H9 (cell line): Measurements from ENCODE around the gene MTFMT. TPM values are rescaled to one million over a fixed set of nuclear protein-coding genes. Genes with fewer than 3 reads are reported as not detected.
"Not testable (repeated sequence)": the region's sequence is repeated elsewhere in the genome, so short reads cannot be mapped to it uniquely, and the experiment has no call there.

ENCODE experiments used
- DNase-seq: peaks from one replicate; pipeline ENCODE4 v3.0.0-alpha.2; 2017
- H2AFZ ChIP-seq: one replicate; pipeline ENCODE4 v1.6.1; 2013; ENCODE audit warnings: mild to moderate bottlenecking, low read length, control low read depth, moderate library complexity
- H2AK5ac ChIP-seq: 2 replicates; pipeline ENCODE4 v1.6.1; 2013; ENCODE audit warnings: low read length, control low read depth, mixed read lengths; ENCODE audit not compliant: insufficient read length
- H2BK120ac ChIP-seq: one replicate; pipeline ENCODE4 v1.6.1; 2013; ENCODE audit warnings: low read depth, mild to moderate bottlenecking, low read length, control low read depth, inconsistent platforms; ENCODE audit not compliant: poor library complexity, severe bottlenecking
- H2BK12ac ChIP-seq: 2 replicates; pipeline ENCODE4 v1.6.1; 2013; ENCODE audit warnings: low read length, control low read depth, mixed read lengths, low read depth; ENCODE audit not compliant: insufficient read length
- H2BK15ac ChIP-seq: 2 replicates; pipeline ENCODE4 v1.6.1; 2013; ENCODE audit warnings: low read depth, low read length, control low read depth
- H2BK20ac ChIP-seq: one replicate; pipeline ENCODE4 v1.6.1; 2013; ENCODE audit warnings: low read depth, mild to moderate bottlenecking, low read length, control low read depth, inconsistent platforms; ENCODE audit not compliant: poor library complexity, severe bottlenecking
- H2BK5ac ChIP-seq: 2 replicates; pipeline ENCODE4 v1.6.1; 2013; ENCODE audit warnings: low read length, control low read depth, mixed read lengths; ENCODE audit not compliant: insufficient read length
- H3K14ac ChIP-seq: 2 replicates; pipeline ENCODE4 v1.6.1; 2013; ENCODE audit warnings: low read length, control low read depth; ENCODE audit not compliant: insufficient read depth
- H3K18ac ChIP-seq: 2 replicates; pipeline ENCODE4 v1.6.1; 2013; ENCODE audit warnings: low read depth, mild to moderate bottlenecking, mixed read lengths, low read length, control low read depth; ENCODE audit not compliant: insufficient read length
- H3K23ac ChIP-seq: 2 replicates; pipeline ENCODE4 v1.6.1; 2013; ENCODE audit warnings: low read length, control low read depth, mixed read lengths, low read depth; ENCODE audit not compliant: insufficient read length
- H3K23me2 ChIP-seq: 2 replicates; pipeline ENCODE4 v1.6.1; 2013; ENCODE audit warnings: low read depth, mild to moderate bottlenecking, mixed read lengths, low read length, control low read depth; ENCODE audit not compliant: insufficient read length, poor library complexity, severe bottlenecking
- H3K27ac ChIP-seq: 2 replicates; pipeline ENCODE4 v1.5.1; 2013; ENCODE audit warnings: low read length, control low read depth, mixed read lengths, low read depth; ENCODE audit not compliant: insufficient read length
- H3K27me3 ChIP-seq: 2 replicates; pipeline ENCODE4 v1.6.1; 2013; ENCODE audit warnings: low read length, control low read depth, inconsistent platforms; ENCODE audit not compliant: insufficient read depth
- H3K4ac ChIP-seq: 2 replicates; pipeline ENCODE4 v1.6.1; 2013; ENCODE audit warnings: low read depth, mild to moderate bottlenecking, control low read depth, inconsistent platforms, low read length, moderate library complexity
- H3K4me1 ChIP-seq: 2 replicates; pipeline ENCODE4 v1.6.1; 2013; ENCODE audit warnings: low read length, control low read depth, inconsistent platforms; ENCODE audit not compliant: insufficient read depth
- H3K4me2 ChIP-seq: 2 replicates; pipeline ENCODE4 v1.6.1; 2013; ENCODE audit warnings: low read length, control low read depth, mixed read lengths; ENCODE audit not compliant: insufficient read length, insufficient read depth
- H3K56ac ChIP-seq: 2 replicates; pipeline ENCODE4 v1.6.1; 2013; ENCODE audit warnings: low read depth, mild to moderate bottlenecking, mixed read lengths, low read length, control low read depth; ENCODE audit not compliant: insufficient read length
- H3K79me1 ChIP-seq: 2 replicates; pipeline ENCODE4 v1.6.1; 2013; ENCODE audit warnings: low read depth, mild to moderate bottlenecking, moderate library complexity, low read length, control low read depth, inconsistent platforms; ENCODE audit not compliant: insufficient read depth, poor library complexity, severe bottlenecking
- H3K79me2 ChIP-seq: 2 replicates; pipeline ENCODE4 v1.6.1; 2013; ENCODE audit warnings: low read length, control low read depth, inconsistent platforms; ENCODE audit not compliant: insufficient read depth
- H3K9ac ChIP-seq: 2 replicates; pipeline ENCODE4 v1.6.1; 2013; ENCODE audit warnings: low read length, control low read depth, mixed read lengths; ENCODE audit not compliant: insufficient read length; ENCODE audit errors: extremely low read depth
- H3K9me3 ChIP-seq: one replicate; pipeline ENCODE4 v1.6.1; 2013; ENCODE audit warnings: low read depth, low read length, inconsistent platforms; ENCODE audit not compliant: control insufficient read depth
- H3T11ph ChIP-seq: one replicate; pipeline ENCODE4 v1.6.1; 2013; ENCODE audit warnings: mild to moderate bottlenecking, low read length, control low read depth, inconsistent platforms
- H4K20me1 ChIP-seq: one replicate; pipeline ENCODE4 v1.6.1; 2013; ENCODE audit not compliant: control insufficient read depth, insufficient read length, insufficient read depth
- H4K5ac ChIP-seq: 2 replicates; pipeline ENCODE4 v1.6.1; 2013; ENCODE audit warnings: low read depth, mild to moderate bottlenecking, mixed read lengths, low read length, control low read depth; ENCODE audit not compliant: insufficient read length
- H4K8ac ChIP-seq: replicated peaks from 2 replicates; pipeline ENCODE4 v1.6.1; 2013; ENCODE audit warnings: low read length, control low read depth, mixed read lengths, low read depth; ENCODE audit not compliant: insufficient read length
- H4K91ac ChIP-seq: 2 replicates; pipeline ENCODE4 v1.6.1; 2013; ENCODE audit warnings: low read depth, mild to moderate bottlenecking, moderate library complexity, mixed read lengths, low read length, control low read depth; ENCODE audit not compliant: insufficient read length
- H3K27ac Mint-ChIP-seq, 3 experiments: 2 replicates in 2 of 3; 3 replicates in 1 of 3; pipeline ENCODE4 v1.8.0; 2020 to 2021; ENCODE audit warnings: mixed read lengths in 3 of 3, mild to moderate bottlenecking in 1 of 3, moderate library complexity in 1 of 3
- H3K27me3 Mint-ChIP-seq: 2 replicates; pipeline ENCODE4 v1.8.0; 2021; ENCODE audit warnings: low read depth, mild to moderate bottlenecking, moderate library complexity, mixed read lengths
- H3K36me3 Mint-ChIP-seq, 3 experiments: 2 replicates in 2 of 3; 3 replicates in 1 of 3; pipeline ENCODE4 v1.8.0; 2020 to 2021; ENCODE audit warnings: low read depth in 3 of 3, mixed read lengths in 3 of 3; ENCODE audit not compliant: insufficient read depth in 1 of 3
- H3K4me1 Mint-ChIP-seq, 2 experiments: 2 replicates each; pipeline ENCODE4 v1.8.0; 2020; ENCODE audit warnings: mixed read lengths in 2 of 2
- H3K4me3 Mint-ChIP-seq, 2 experiments: 2 replicates in 1 of 2; 3 replicates in 1 of 2; pipeline ENCODE4 v1.8.0; 2020 to 2021; ENCODE audit warnings: mild to moderate bottlenecking in 2 of 2, mixed read lengths in 2 of 2, moderate library complexity in 1 of 2
- H3K9me3 Mint-ChIP-seq, 2 experiments: 2 replicates in 1 of 2; 3 replicates in 1 of 2; pipeline ENCODE4 v1.8.0; 2020; ENCODE audit warnings: mild to moderate bottlenecking in 2 of 2, mixed read lengths in 2 of 2, moderate library complexity in 1 of 2
- WGBS: extraction: QIAGEN DNeasy Blood & Tissue Kit; methylation state at CpG from one replicate; pipeline ENCODE4 v1.1.7; 2013; ENCODE audit warnings: missing lambda C conversion rate, low lambda C conversion rate, mixed read lengths; ENCODE audit not compliant: insufficient read length; ENCODE audit errors: extremely low coverage; 5-methylcytosine and 5-hydroxymethylcytosine counted together
- total RNA-seq: library from RNA; stranded (reverse); gene quantifications from 2 replicates; pipeline ENCODE4 v1.2.1, GENCODE V29; 2021
- TF ChIP-seq, protein P1 (sequence below): fragments of 200-600 bp; sonication (generic); conservative IDR thresholded peaks from 3 replicates; pipeline ENCODE4 v1.8.0; 2021; ENCODE audit warnings: antibody characterized with exemption, mild to moderate bottlenecking

The MTFMT gene
- total RNA-seq, 1 experiment from 2014 or later = 16.0 TPM

DNA sequence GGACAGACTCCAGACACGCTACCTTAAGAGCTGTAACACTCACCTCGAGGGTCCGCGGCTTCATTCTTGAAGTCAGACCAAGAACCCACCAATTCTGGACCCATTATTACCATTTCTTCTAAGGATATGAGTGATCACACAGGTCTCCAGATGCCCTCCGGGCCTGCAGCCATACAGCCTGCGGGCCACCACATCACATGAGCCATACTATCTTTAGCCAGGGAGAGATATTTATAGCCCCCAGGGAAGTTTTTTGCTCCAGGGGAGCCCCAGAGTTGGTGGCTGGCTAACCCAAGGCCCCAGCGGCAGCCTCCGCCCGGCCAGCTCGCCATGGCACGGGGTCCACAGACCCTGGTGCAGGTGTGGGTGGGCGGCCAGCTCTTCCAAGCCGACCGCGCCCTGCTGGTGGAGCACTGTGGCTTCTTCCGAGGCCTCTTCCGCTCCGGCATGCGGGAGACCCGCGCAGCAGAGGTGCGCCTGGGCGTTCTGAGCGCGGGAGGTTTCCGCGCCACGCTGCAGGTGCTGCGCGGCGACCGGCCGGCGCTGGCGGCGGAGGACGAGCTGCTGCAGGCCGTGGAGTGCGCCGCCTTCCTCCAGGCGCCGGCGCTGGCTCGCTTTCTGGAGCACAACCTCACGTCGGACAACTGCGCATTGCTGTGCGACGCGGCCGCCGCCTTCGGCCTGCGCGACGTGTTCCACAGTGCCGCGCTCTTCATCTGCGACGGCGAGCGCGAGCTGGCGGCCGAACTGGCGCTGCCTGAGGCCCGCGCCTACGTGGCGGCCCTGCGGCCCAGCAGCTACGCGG, 47.2 kb upstream of the MTFMT start, which contains the start of gene KBTBD13:
KBTBD13 (plus strand) TSS at position 261 of the 805 bp plus-strand sequence; CDS start at position 331, 70 bp downstream.
- Histone ChIP-seq H3K56ac (no peak within 1 kb of the TSS), H3K9ac (no peak within 1 kb of the TSS), H2BK120ac (no peak within 1 kb of the TSS), H3K18ac (no peak within 1 kb of the TSS), H2BK15ac (no peak within 1 kb of the TSS), H2AK5ac (no peak within 1 kb of the TSS), H3K9me3 (no peaks in the 10 kb centered on the region), H2BK20ac (no peak within 1 kb of the TSS), H4K8ac (no peak within 1 kb of the TSS), H3K27ac (no peak within 1 kb of the TSS), H3K27me3 (no peaks in the 10 kb centered on the region), H2BK5ac (no peak within 1 kb of the TSS), H2AFZ (no peak within 1 kb of the TSS), H4K20me1 (no peaks in the 10 kb centered on the region), H3K79me1 (no peaks in the 10 kb centered on the region), H3K4me1 (no peaks in the 10 kb centered on the region; the same call in 1 of the 2 replicates), H4K5ac (no peak within 1 kb of the TSS), H3T11ph (no peak within 1 kb of the TSS), H3K4me2 (no peak within 1 kb of the TSS), H3K14ac (no peak within 1 kb of the TSS), H4K91ac (no peak within 1 kb of the TSS), H3K79me2 (no peaks in the 10 kb centered on the region), H3K23me2 (no peaks in the 10 kb centered on the region), H3K23ac (no peak within 1 kb of the TSS), H2BK12ac (no peak within 1 kb of the TSS), H3K4ac (no peak within 1 kb of the TSS)
- H3K9me3 Mint-ChIP-seq = peaks cover 3 to 10% of the 10 kb centered on the region in 2 experiments; a peak in 3 of 5 replicates
- peak within 1 kb of the TSS in 1 of 3 experiments; percentile 34; a peak in 1 of 7 replicates for H3K27ac Mint-ChIP-seq
- no peak for DNase-seq
- WGBS = no CpG with 5 or more reads among the region's 73 CpGs
- TF ChIP-seq, protein P1, sequence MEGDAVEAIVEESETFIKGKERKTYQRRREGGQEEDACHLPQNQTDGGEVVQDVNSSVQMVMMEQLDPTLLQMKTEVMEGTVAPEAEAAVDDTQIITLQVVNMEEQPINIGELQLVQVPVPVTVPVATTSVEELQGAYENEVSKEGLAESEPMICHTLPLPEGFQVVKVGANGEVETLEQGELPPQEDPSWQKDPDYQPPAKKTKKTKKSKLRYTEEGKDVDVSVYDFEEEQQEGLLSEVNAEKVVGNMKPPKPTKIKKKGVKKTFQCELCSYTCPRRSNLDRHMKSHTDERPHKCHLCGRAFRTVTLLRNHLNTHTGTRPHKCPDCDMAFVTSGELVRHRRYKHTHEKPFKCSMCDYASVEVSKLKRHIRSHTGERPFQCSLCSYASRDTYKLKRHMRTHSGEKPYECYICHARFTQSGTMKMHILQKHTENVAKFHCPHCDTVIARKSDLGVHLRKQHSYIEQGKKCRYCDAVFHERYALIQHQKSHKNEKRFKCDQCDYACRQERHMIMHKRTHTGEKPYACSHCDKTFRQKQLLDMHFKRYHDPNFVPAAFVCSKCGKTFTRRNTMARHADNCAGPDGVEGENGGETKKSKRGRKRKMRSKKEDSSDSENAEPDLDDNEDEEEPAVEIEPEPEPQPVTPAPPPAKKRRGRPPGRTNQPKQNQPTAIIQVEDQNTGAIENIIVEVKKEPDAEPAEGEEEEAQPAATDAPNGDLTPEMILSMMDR = no peak
- peaks cover 12 to 14% of the 10 kb centered on the region in 2 experiments for H3K4me1 Mint-ChIP-seq
- peaks cover 26% of the 10 kb centered on the region for H3K27me3 Mint-ChIP-seq
- no peak within 1 kb of the TSS; a peak in 1 of 5 replicates for H3K4me3 Mint-ChIP-seq
- H3K36me3 Mint-ChIP-seq = peaks cover 0 to 1% (median 0%) of the 10 kb centered on the region in 3 experiments; a peak in 3 of 7 replicates

DNA sequence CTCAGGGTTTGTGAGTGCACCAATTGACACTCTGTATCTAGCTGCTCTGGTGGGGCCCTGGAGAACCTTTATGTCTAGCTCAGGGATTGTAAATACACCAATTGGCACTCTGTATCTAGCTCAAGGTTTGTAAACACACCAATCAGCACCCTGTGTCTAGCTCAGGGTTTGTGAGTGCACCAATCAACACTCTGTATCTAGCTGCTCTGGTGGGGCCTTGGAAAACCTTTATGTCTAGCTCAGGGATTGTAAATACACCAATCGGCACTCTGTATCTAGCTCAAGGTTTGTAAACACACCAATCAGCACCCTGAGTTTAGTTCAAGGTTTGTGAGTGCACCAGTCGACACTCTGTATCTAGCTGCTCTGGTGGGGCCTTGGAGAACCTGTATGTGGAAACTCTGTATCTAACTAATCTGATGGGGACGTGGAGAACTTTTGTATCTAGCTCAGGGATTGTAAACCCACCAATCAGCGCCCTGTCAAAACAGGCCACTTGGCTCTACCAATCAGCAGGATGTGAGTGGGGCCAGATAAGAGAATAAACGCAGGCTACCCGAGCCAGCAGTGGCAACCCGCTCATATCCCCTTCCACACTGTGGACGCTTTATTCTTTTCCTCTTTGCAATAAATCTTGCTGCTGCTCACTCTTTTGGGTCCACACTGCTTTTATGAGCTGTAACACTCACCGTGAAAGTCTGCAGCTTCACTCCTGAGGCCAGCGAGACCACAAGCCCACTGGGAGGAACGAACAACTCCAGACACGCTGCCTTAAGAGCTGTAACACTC, 46.4 kb upstream of the MTFMT start:
- H3K23me2 ChIP-seq, H3K9me3 Mint-ChIP-seq, H3K4me3 Mint-ChIP-seq, H4K8ac ChIP-seq, H3K56ac ChIP-seq, H3K4ac ChIP-seq, H2BK15ac ChIP-seq, H3K14ac ChIP-seq, H2AK5ac ChIP-seq, H3K4me1 ChIP-seq, H2BK12ac ChIP-seq, H4K5ac ChIP-seq, H3K4me2 ChIP-seq, H3K9me3 ChIP-seq, H2BK20ac ChIP-seq, H4K20me1 ChIP-seq, H3K27ac ChIP-seq, H2AFZ ChIP-seq, H3K9ac ChIP-seq, H3K79me1 ChIP-seq, H2BK120ac ChIP-seq, H4K91ac ChIP-seq, H3K36me3 Mint-ChIP-seq, H3K18ac ChIP-seq, DNase-seq, H2BK5ac ChIP-seq, H3K23ac ChIP-seq, H3T11ph ChIP-seq, H3K79me2 ChIP-seq, H3K27me3 ChIP-seq: not testable (repeated sequence)
- Mint-ChIP-seq H3K27me3 (peaks cover 18% of the 10 kb centered on the region), H3K4me1 (peaks cover 10 to 17% of the 10 kb centered on the region in 2 experiments), H3K27ac (peak overlapping the region in 1 of 3 experiments; percentile 34; a peak in 1 of 7 replicates)
- WGBS = no CpG with 5 or more reads among the region's 12 CpGs
